Astrocyte (in vitro differentiated cells and primary cell): ENCODE data around the gene AUTS2.

Experiments used
- EZH2 ChIP-seq: IDR thresholded peaks from 2 replicates; pipeline ENCODE4 v1.6.1; 2012; ENCODE audit warnings: mild to moderate bottlenecking, low read length, inconsistent platforms; ENCODE audit not compliant: insufficient read depth
- TF ChIP-seq, protein P1 (sequence below): IDR thresholded peaks from 2 replicates; pipeline ENCODE4 v1.5.1; 2011; ENCODE audit warnings: low read depth, mild to moderate bottlenecking, inconsistent platforms, low read length, moderate library complexity; ENCODE audit not compliant: insufficient read depth

DNA sequence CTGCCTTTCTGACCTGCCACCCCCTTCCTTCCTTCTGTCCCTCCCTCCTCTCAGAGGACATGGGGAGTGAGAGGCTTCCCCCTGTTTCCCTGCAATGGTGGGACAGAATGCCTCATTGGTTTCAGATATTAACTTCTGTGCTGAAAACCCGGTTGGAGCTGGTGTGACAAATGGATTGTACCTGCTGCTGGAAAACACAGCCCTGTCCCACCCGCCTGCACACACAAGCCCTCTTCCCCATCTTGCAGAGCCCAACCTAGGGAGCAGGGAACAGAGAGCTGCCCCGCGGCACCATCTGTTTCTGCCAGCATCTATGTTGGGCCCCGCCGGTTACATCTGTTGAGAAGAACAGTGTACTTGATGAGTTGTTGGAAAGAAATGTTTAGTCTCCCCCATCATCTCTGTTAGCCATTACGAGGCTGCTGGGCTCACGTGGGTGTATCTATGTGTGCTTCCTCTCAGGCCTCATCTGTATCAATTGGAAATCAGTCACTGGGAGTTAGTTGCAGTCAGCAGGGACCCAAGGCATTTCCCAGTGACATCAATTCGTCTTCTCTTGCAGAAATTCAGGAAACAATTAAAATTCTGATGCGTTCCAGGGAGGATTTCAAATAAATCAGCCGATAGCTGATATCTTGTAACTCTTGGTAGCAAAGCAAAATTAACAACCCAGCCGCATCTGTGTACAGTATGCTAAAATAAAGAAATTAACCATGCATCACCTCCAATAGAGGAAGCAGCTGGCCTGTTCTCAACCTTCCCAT, 808.1 kb downstream of the AUTS2 start:
- TF ChIP-seq, protein P1, sequence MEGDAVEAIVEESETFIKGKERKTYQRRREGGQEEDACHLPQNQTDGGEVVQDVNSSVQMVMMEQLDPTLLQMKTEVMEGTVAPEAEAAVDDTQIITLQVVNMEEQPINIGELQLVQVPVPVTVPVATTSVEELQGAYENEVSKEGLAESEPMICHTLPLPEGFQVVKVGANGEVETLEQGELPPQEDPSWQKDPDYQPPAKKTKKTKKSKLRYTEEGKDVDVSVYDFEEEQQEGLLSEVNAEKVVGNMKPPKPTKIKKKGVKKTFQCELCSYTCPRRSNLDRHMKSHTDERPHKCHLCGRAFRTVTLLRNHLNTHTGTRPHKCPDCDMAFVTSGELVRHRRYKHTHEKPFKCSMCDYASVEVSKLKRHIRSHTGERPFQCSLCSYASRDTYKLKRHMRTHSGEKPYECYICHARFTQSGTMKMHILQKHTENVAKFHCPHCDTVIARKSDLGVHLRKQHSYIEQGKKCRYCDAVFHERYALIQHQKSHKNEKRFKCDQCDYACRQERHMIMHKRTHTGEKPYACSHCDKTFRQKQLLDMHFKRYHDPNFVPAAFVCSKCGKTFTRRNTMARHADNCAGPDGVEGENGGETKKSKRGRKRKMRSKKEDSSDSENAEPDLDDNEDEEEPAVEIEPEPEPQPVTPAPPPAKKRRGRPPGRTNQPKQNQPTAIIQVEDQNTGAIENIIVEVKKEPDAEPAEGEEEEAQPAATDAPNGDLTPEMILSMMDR = no peak
- no peak for TF ChIP-seq EZH2
